Keratinocyte (primary cell): ENCODE results near the gene RBM6. TPM values are rescaled to one million over a fixed set of nuclear protein-coding genes. Genes with fewer than 3 reads are reported as not detected.
"Not testable (repeated sequence)": the region's sequence is repeated elsewhere in the genome, so short reads cannot be mapped to it uniquely, and the experiment has no call there.

ENCODE experiments used
- DNase-seq: peaks from one replicate; pipeline ENCODE4 v3.0.0-alpha.2; 2011; ENCODE audit warnings: low read depth, missing footprints, low spot score
- FAIRE-seq: peaks from 2 replicates; lab custom pipeline; 2011; peaks lifted over from hg19 to GRCh38; lab: Jason Lieb, UNC
- H2AFZ ChIP-seq: 2 replicates; pipeline ENCODE4 v1.6.0; 2012; ENCODE audit warnings: low read length, control low read depth, inconsistent platforms; ENCODE audit not compliant: control insufficient read depth
- H3K27ac ChIP-seq: 2 replicates; pipeline ENCODE4 v1.5.1; 2011; ENCODE audit warnings: low read length; ENCODE audit not compliant: control insufficient read depth, insufficient read depth
- H3K27me3 ChIP-seq: 3 replicates; pipeline ENCODE4 v1.6.0; 2011; ENCODE audit warnings: low read length; ENCODE audit not compliant: control insufficient read depth, insufficient read depth; ENCODE audit errors: extremely low read depth
- H3K36me3 ChIP-seq, 2 experiments: 2 replicates in 1 of 2; 3 replicates in 1 of 2; pipeline ENCODE4 v1.5.1; 2011; ENCODE audit warnings: low read length in 2 of 2, mild to moderate bottlenecking in 1 of 2; ENCODE audit not compliant: control insufficient read depth in 2 of 2, insufficient read depth in 2 of 2; ENCODE audit errors: extremely low read depth in 1 of 2
- H3K4me1 ChIP-seq: 3 replicates; pipeline ENCODE4 v1.5.1; 2011; ENCODE audit warnings: low read length; ENCODE audit not compliant: control insufficient read depth, insufficient read depth; ENCODE audit errors: extremely low read depth
- H3K4me2 ChIP-seq: 3 replicates; pipeline ENCODE4 v1.6.0; 2011; ENCODE audit warnings: low read depth, low read length; ENCODE audit not compliant: control insufficient read depth, insufficient read depth; ENCODE audit errors: extremely low read depth
- H3K4me3 ChIP-seq, 3 experiments: fragments of 200-600 bp in 1 of 3; sonication (generic) in 1 of 3; 2 replicates in 2 of 3; 3 replicates in 1 of 3; pipeline ENCODE4 v1.5.1; 2011 to 2016; ENCODE audit warnings: low read length in 3 of 3, mild to moderate bottlenecking in 3 of 3, control low read depth in 2 of 3, inconsistent platforms in 1 of 3, low read depth in 1 of 3, mixed read lengths in 1 of 3, mixed run types in 1 of 3, moderate library complexity in 1 of 3; ENCODE audit not compliant: control insufficient read depth in 2 of 3, insufficient read depth in 2 of 3; ENCODE audit errors: extremely low read depth in 1 of 3
- H3K79me2 ChIP-seq: 2 replicates; pipeline ENCODE4 v1.6.0; 2012; ENCODE audit warnings: low read length; ENCODE audit not compliant: control insufficient read depth, insufficient read depth
- H3K9ac ChIP-seq: 3 replicates; pipeline ENCODE4 v1.6.0; 2011; ENCODE audit warnings: low read length; ENCODE audit not compliant: control insufficient read depth, insufficient read depth; ENCODE audit errors: extremely low read depth
- H3K9me1 ChIP-seq: 3 replicates; pipeline ENCODE4 v1.6.0; 2011; ENCODE audit warnings: low read length; ENCODE audit not compliant: control insufficient read depth, insufficient read depth; ENCODE audit errors: extremely low read depth
- H3K9me3 ChIP-seq: 2 replicates; pipeline ENCODE4 v1.5.1; 2012; ENCODE audit warnings: low read depth, low read length; ENCODE audit not compliant: control insufficient read depth
- H4K20me1 ChIP-seq: 3 replicates; pipeline ENCODE4 v1.6.0; 2011; ENCODE audit warnings: low read length; ENCODE audit not compliant: control insufficient read depth, insufficient read depth; ENCODE audit errors: extremely low read depth
- EZH2 ChIP-seq: IDR thresholded peaks from one replicate; pipeline ENCODE4 v1.6.1; 2012; ENCODE audit warnings: inconsistent platforms, mild to moderate bottlenecking, low read length, moderate library complexity
- dilution Hi-C: fragments of 300-500 bp; cut with MboI; formaldehyde crosslinking; loops from one replicate; pipeline ENCODE4 v1.7.0; 2020; ENCODE audit warnings: low sequenced_read_pairs; ENCODE audit not compliant: extremely low pct_ligation_motif_present
- polyA plus RNA-seq, 5 experiments: library from polyadenylated mRNA; depleted of rRNA in 3 of 5; stranded (reverse) in 3 of 5; stranded (forward) in 1 of 5; unstranded in 1 of 5; fragments of >200 nt; gene quantifications; 1 replicate in 1 of 5; 2 replicates in 3 of 5; 3 replicates in 1 of 5; pipeline versions ENCODE4 v1.2.1 to v1.2.3, GENCODE V29; 2011 to 2012; ENCODE audit warnings: missing spikeins in 2 of 5, low read depth in 1 of 5, low replicate concordance in 1 of 5
- TF ChIP-seq, protein P1 (sequence below), 3 experiments: IDR thresholded peaks in 1 of 3; conservative IDR thresholded peaks in 1 of 3; optimal IDR thresholded peaks in 1 of 3; 2 replicates in 2 of 3; 3 replicates in 1 of 3; pipeline versions ENCODE3 to v1.5.1; 2011; ENCODE audit warnings: low read length in 3 of 3, mild to moderate bottlenecking in 3 of 3, moderate library complexity in 2 of 3, control low read depth in 1 of 3, inconsistent platforms in 1 of 3; ENCODE audit not compliant: insufficient read depth in 2 of 3; ENCODE audit errors: extremely low read depth in 1 of 3

The RBM6 gene
- polyA plus RNA-seq, 1 donor (not counting 4 experiments of a cell fraction or from before 2014, with no cell fraction given), result 43.2 TPM

DNA sequence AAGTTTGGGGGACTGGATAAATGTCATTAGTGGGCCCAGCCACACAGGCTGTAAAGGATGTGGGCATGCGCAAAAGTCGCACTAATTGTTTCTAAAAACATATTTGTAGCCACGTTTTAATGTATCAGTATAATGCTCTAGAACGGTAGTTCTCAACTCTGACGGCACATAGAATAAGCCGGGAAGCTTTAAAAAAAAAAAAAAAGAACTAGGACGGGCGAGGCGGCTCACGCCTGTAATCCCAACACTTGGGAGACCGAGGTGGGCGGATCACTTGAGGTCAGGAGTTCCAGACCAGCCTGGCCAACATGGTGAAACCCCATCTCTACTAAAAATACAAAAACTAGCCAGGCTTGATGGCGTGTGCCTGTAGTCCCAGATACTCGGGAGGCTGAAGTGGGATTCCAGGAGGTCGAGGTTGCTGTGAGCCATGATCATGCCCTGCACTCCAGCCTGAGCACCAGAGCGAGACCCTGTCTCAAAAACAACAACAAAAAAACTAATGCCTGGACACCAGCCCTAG lies 9.7 kb upstream of the RBM6 start:
- no peak for DNase-seq
- Histone ChIP-seq H3K27me3 (no peaks in the 10 kb centered on the region), H3K4me1 (peaks cover 14% of the 10 kb centered on the region), H3K9ac (peak overlapping the region; percentile 75), H3K27ac (peak overlapping the region; percentile 37), H3K4me3 (peak overlapping the region; percentile 71 to 95 (median 91)), H3K4me2 (peak overlapping the region; percentile 66), H2AFZ (peak overlapping the region; percentile 52), H3K9me1 (peaks cover 3% of the 10 kb centered on the region), H4K20me1 (no peaks in the 10 kb centered on the region), H3K36me3 (peaks cover 0 to 4% of the 10 kb centered on the region in 2 experiments), H3K9me3 (no peaks in the 10 kb centered on the region), H3K79me2 (peaks cover 17% of the 10 kb centered on the region)
- no peak for TF ChIP-seq EZH2
- TF ChIP-seq, protein P1, sequence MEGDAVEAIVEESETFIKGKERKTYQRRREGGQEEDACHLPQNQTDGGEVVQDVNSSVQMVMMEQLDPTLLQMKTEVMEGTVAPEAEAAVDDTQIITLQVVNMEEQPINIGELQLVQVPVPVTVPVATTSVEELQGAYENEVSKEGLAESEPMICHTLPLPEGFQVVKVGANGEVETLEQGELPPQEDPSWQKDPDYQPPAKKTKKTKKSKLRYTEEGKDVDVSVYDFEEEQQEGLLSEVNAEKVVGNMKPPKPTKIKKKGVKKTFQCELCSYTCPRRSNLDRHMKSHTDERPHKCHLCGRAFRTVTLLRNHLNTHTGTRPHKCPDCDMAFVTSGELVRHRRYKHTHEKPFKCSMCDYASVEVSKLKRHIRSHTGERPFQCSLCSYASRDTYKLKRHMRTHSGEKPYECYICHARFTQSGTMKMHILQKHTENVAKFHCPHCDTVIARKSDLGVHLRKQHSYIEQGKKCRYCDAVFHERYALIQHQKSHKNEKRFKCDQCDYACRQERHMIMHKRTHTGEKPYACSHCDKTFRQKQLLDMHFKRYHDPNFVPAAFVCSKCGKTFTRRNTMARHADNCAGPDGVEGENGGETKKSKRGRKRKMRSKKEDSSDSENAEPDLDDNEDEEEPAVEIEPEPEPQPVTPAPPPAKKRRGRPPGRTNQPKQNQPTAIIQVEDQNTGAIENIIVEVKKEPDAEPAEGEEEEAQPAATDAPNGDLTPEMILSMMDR (optimal IDR thresholded peaks at IDR 0.05 in 1 of 3, IDR thresholded peaks at IDR 0.05 in 1 of 3, conservative IDR thresholded peaks at IDR 0.05 in 1 of 3; ENCODE audit: extremely low read depth in 1 of 3, insufficient read depth in 2 of 3, low read length in 3 of 3), result no peak
- dilution Hi-C loops, result no loop called here
- FAIRE-seq, result no peak

DNA sequence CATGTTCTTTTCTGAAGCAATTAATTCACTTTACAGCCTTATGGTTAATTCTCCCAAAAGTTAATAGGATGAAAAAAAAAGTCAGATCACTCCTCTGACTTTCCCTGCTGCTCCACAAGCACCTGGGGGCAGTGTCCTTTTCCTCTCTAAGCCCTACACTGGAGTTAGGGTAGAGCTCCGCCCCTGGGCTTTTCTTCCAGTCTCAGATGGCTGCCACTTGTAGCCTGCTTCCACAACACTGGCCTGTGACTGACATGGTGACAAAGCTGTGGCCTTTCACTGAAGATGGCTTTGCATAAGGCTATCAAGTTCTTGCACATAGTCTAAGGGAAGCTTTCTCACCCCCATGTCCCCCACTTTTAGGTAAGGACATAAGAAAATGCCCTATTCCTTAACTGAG lies 9.0 kb upstream of the RBM6 start:
- Histone ChIP-seq H2AFZ (no peak overlapping the region), H3K9me1 (peaks cover 3% of the 10 kb centered on the region), H3K27me3 (no peaks in the 10 kb centered on the region), H3K27ac (no peak overlapping the region), H3K36me3 (peaks cover 0 to 2% of the 10 kb centered on the region in 2 experiments), H4K20me1 (no peaks in the 10 kb centered on the region), H3K4me3 (no peak overlapping the region), H3K4me2 (no peak overlapping the region), H3K9me3 (no peaks in the 10 kb centered on the region), H3K9ac (no peak overlapping the region), H3K79me2 (peaks cover 15% of the 10 kb centered on the region), H3K4me1 (peaks cover 13% of the 10 kb centered on the region)
- dilution Hi-C loops, result no loop called here
- FAIRE-seq (no peak), DNase-seq (no peak)
- TF ChIP-seq, protein P1 (optimal IDR thresholded peaks at IDR 0.05 in 1 of 3, IDR thresholded peaks at IDR 0.05 in 1 of 3, conservative IDR thresholded peaks at IDR 0.05 in 1 of 3; ENCODE audit: extremely low read depth in 1 of 3, insufficient read depth in 2 of 3, low read length in 3 of 3), result peak in 1 of 3 experiments; percentile 9
- TF ChIP-seq EZH2, result no peak

DNA sequence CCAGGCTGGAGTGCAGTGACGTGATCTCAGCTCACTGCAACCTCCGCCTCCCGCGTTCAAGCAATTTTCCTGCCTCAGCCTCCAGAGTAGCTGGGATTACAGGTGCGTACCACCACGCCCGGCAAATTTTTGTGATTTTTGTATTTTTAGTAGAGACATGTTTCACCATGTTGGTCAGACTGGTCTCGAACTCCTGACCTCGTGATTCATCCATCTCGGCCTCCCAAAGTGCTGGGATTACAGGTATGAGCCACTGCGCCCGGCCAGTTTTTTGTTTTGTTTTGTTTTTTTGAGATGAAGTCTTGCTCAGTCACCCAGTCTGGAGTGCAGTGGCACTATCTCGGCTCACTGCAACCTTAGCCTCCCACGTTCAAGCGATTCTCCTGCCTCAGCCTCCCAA lies 7.7 kb upstream of the RBM6 start:
- H3K27me3 ChIP-seq, DNase-seq, H4K20me1 ChIP-seq, H2AFZ ChIP-seq, H3K27ac ChIP-seq, H3K9ac ChIP-seq, H3K4me3 ChIP-seq, FAIRE-seq, H3K36me3 ChIP-seq, H3K4me2 ChIP-seq, dilution Hi-C loops, H3K9me3 ChIP-seq, H3K9me1 ChIP-seq: not testable (repeated sequence)
- Histone ChIP-seq H3K79me2 (peaks cover 12% of the 10 kb centered on the region), H3K4me1 (peaks cover 13% of the 10 kb centered on the region)
